Activated CD4-positive, alpha-beta T cell treated with anti-CD3 and anti-CD28 coated beads, Interleukin-2, Interleukin-6, amounts not matched to agents 100 ng/mL and 50 ng/mL, durations not matched to agents 16 hours and 8 hours (primary cell): Measurements from ENCODE around the gene OR4X1.
"Not testable (repeated sequence)": the region's sequence is repeated elsewhere in the genome, so short reads cannot be mapped to it uniquely, and the experiment has no call there.

ENCODE experiments used
- DNase-seq: peaks from one replicate; pipeline ENCODE4 v3.0.0-alpha.2; 2020

The OR4X1 gene

GRCh38 chr11:48263423-48263911, at the start of gene OR4X1:
Gene OR4X1 (plus strand): TSS chr11:48263861. CDS start chr11:48263861, 0 bp downstream.
- DNase-seq, result no peak

DNA sequence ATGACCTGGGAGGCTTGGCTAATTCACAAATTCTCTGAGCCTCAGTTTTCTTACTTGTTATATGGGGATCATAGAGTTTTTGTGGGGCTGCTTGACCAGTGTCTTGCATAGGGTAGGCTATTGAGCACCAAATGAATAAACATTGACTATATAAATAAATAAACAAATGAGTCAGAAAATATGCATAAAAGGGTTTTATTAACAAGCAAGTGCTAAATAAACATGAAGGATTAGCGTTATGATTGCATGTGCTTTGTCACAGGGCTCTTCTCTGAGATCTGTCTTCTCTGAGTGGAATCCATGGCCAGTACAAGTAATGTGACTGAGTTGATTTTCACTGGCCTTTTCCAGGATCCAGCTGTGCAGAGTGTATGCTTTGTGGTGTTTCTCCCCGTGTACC, 47.2 kb upstream of the OR4X1 start, which contains the start of gene OR4B1:
OR4B1 (plus strand) TSS at position 301 of the 400 bp plus-strand sequence; CDS start at position 301, 0 bp downstream.
- no peak for DNase-seq

DNA sequence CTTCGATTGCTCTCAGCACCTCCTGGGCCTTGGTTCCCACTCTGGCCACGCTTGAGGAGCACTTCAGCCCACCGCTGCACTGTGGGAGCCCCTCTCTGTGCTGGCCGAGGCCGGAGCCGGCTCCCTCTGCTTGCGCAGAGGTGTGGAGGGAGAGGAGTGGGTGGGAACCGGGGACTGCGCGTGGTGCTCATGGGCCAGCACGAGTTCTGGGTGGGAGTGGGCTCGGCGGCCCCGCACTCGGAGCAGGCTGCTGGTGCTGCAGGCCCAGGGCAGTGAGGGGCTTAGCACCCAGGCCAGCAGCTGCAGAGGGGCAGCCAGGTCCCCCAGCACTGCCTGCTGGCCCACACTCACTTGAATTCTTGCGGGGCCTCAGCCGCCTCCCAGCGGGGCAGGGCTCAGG, 34.9 kb upstream of the OR4X1 start:
- no peak for DNase-seq

DNA sequence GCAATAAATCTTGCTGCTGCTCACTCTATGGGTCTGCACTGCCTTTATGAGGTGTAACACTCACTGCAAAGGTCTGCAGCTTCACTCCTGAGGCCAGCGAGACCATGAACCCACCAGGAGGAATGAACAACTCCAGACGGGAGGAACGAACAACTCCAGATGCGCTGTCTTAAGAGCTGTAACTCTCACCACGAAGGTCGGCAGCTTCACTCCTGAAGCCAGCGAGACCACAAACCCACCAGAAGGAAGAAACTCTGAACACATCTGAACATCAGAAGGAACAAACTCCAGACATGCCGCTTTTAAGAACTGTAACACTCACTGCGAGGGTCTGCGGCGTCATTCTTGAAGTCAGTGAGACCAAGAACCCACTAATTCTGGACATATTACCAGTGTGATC, 33.6 kb upstream of the OR4X1 start:
- DNase-seq, result not testable (repeated sequence)

GRCh38 chr11:48237727-48238126, 25.9 kb upstream of the OR4X1 start:
- no peak for DNase-seq

GRCh38 chr11:48242501-48242900, 21.2 kb upstream of the OR4X1 start:
- no peak for DNase-seq

- DNase-seq, result no peak
These were observed 18.9 kb upstream of the OR4X1 start, which contains the start of gene OR4X2 for GRCh38 chr11:48244804-48245203. Gene OR4X2 (plus strand): TSS chr11:48245104. CDS start chr11:48245104, 0 bp downstream.

- DNase-seq, result no peak
These were observed 14.8 kb upstream of the OR4X1 start for GRCh38 chr11:48248902-48249301.

DNA sequence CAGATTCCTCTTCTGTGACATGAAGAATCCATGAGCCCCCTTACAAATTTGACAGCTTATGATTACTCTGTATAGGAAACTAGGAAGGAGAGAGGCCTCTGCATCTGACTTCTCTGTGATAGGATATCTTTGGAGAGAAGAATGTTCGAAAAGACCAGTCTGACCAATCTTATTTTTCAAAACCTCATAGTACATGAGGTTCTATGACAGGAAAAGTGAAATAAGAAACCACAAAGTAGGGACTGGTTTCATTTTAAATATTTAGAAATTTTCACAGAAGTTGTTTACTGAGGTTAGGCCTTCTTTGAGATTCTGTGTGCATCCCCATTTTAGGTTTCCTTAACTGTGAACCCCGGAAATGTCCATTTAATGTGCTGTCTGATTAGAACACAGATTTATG, 2.1 kb upstream of the OR4X1 start:
- no peak for DNase-seq

GRCh38 chr11:48270621-48271020, 7.0 kb downstream of the OR4X1 start:
- no peak for DNase-seq

DNA sequence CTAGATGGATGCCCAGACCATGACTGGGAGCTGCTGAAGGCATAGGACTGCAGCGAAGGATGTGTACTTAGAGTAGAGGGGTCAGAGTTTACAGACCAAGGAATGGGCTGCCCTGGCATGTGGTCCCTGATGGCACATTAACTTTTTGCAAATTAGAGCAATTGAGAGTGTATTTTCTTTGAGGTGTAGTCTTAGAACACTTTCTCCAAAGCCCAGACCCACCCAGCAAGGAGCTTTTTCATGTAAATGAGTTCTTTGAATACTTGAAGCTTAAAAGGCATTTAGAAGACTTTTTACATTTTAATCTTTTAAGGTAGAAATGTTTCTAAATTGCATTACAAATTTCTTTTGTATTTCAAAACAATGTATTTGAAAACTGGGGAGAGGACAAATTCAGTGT, 8.9 kb downstream of the OR4X1 start:
- DNase-seq, result no peak

DNA sequence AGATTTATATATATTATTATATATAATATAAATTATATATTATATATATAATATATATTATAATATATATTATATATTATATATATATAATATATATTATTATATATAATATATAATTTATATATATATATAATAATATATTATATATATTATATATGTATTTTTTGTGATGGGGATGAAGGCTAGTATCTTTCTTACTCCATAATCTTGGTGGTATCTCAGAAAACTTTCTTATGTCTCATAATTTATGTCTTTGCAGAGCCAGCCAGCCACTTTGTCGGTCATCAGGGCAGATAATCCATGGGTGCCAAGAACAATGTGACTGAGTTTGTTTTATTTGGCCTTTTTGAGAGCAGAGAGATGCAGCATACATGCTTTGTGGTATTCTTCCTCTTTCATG, 42.3 kb downstream of the OR4X1 start, which contains the start of gene OR4S1:
OR4S1 (plus strand) TSS at position 301 of the 400 bp plus-strand sequence; CDS start at position 301, 0 bp downstream.
- DNase-seq, result no peak

DNA sequence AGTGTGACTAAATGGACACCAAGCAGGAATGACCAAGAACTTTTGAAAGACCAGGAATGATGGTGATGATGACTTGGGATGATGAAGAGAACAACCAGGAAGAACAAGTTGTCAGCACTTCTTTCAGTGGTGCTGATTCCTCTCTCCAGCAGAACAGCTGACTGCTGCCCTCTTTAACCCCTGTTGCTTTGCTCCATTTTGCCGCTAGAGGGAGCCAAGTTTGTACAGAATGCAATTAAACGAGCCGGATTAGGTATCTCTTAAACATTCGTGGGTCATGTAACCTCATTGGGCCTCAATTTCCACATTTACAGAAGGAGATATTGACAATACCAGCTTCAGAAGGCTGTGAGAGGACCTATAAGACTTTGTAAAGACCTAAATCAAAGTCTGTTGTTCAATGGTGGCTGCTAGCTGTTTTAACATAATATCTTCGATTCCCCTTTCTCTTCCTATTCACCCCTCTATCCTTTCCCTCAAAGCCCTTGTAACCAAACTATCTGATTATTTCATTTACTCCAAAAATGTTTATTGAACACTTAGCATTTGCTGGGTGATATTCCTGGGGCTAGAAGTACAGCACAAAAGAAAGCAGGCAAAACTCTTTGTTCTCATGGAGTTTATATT, 44.2 kb downstream of the OR4X1 start:
- DNase-seq, result peak; percentile 80

DNA sequence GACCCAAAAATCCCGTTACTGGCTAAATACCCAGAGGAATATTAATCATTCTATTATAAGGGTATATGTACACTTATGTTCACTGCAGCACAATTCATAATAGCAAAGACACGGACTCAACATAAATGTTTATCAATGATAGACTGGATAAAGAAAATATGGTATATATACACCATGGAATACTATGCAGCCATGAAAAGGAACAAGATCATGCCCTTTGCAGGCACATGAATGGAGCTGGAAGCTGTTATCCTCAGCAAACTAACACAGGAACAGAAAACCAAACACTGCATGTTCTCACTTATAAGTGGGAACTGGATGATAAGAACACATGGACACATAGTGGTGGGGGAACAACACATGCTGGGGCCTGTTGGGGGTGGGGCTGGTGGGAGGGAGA, 49.9 kb downstream of the OR4X1 start:
- DNase-seq, result not testable (repeated sequence)
